ENCODE data around the gene DDX23.
A peak's percentile ranks its signal among the peaks of the same experiment; 100 is the strongest.

DDX23 gene

GRCh38 chr12:48788854-48789775 lies 62.8 kb downstream of the DDX23 start, which contains the start of gene ADCY6:
ADCY6 (minus strand) TSS chr12:48789089; CDS start chr12:48783434, 5,655 bp downstream.
- Histone ChIP-seq H3K4me1 (ENCODE audit: control insufficient read depth, low read depth, low read length) (peaks cover 11% of the 10 kb centered on the region), H3K9ac (ENCODE audit: low read length) (peak within 1 kb of the TSS; percentile 56), H3K36me3 (ENCODE audit: control insufficient read depth, low read depth, low read length) (no peaks in the 10 kb centered on the region), H3K27me3 (ENCODE audit: control insufficient read depth, insufficient read depth, low read length) (peaks cover 7% of the 10 kb centered on the region), H3K9me3 (ENCODE audit: control insufficient read depth, low read depth, low read length) (no peaks in the 10 kb centered on the region), H3K4me3 (ENCODE audit: low read length) (peak within 1 kb of the TSS; percentile 77), H3K27ac (ENCODE audit: low read length) (no peak within 1 kb of the TSS)

- Histone ChIP-seq H3K9me3 (ENCODE audit: control insufficient read depth, low read depth, low read length) (no peaks in the 10 kb centered on the region), H3K27me3 (ENCODE audit: control insufficient read depth, insufficient read depth, low read length) (peaks cover 7% of the 10 kb centered on the region), H3K27ac (ENCODE audit: low read length) (no peak overlapping the region), H3K4me3 (ENCODE audit: low read length) (peak overlapping the region; percentile 77), H3K36me3 (ENCODE audit: control insufficient read depth, low read depth, low read length) (no peaks in the 10 kb centered on the region), H3K4me1 (ENCODE audit: control insufficient read depth, low read depth, low read length) (peaks cover 11% of the 10 kb centered on the region), H3K9ac (ENCODE audit: low read length) (peak overlapping the region; percentile 56)
These were observed 63.5 kb downstream of the DDX23 start for GRCh38 chr12:48788524-48788853.

GRCh38 chr12:48787791-48788523 lies 64.0 kb downstream of the DDX23 start:
- no peak overlapping the region for H3K27ac ChIP-seq (ENCODE audit: low read length)
- H3K27me3 ChIP-seq (ENCODE audit: control insufficient read depth, insufficient read depth, low read length): peaks cover 7% of the 10 kb centered on the region
- H3K36me3 ChIP-seq (ENCODE audit: control insufficient read depth, low read depth, low read length): no peaks in the 10 kb centered on the region
- peak overlapping the region; percentile 77 for H3K4me3 ChIP-seq (ENCODE audit: low read length)
- H3K9me3 ChIP-seq (ENCODE audit: control insufficient read depth, low read depth, low read length): no peaks in the 10 kb centered on the region
- peaks cover 11% of the 10 kb centered on the region for H3K4me1 ChIP-seq (ENCODE audit: control insufficient read depth, low read depth, low read length)
- H3K9ac ChIP-seq (ENCODE audit: low read length): peak overlapping the region; percentile 56

- Histone ChIP-seq H3K4me1 (ENCODE audit: control insufficient read depth, low read depth, low read length) (peaks cover 11% of the 10 kb centered on the region), H3K27ac (ENCODE audit: low read length) (no peak overlapping the region), H3K9me3 (ENCODE audit: control insufficient read depth, low read depth, low read length) (no peaks in the 10 kb centered on the region), H3K36me3 (ENCODE audit: control insufficient read depth, low read depth, low read length) (no peaks in the 10 kb centered on the region), H3K9ac (ENCODE audit: low read length) (no peak overlapping the region), H3K4me3 (ENCODE audit: low read length) (peak overlapping the region; percentile 77), H3K27me3 (ENCODE audit: control insufficient read depth, insufficient read depth, low read length) (peaks cover 7% of the 10 kb centered on the region)
These were observed 65.1 kb downstream of the DDX23 start for GRCh38 chr12:48786591-48787544.

GRCh38 chr12:48783432-48783831 lies 68.5 kb downstream of the DDX23 start:
- Histone ChIP-seq H3K9me3 (ENCODE audit: control insufficient read depth, low read depth, low read length) (no peaks in the 10 kb centered on the region), H3K27me3 (ENCODE audit: control insufficient read depth, insufficient read depth, low read length) (peaks cover 7% of the 10 kb centered on the region), H3K9ac (ENCODE audit: low read length) (no peak overlapping the region), H3K36me3 (ENCODE audit: control insufficient read depth, low read depth, low read length) (no peaks in the 10 kb centered on the region), H3K4me3 (ENCODE audit: low read length) (no peak overlapping the region), H3K27ac (ENCODE audit: low read length) (no peak overlapping the region), H3K4me1 (ENCODE audit: control insufficient read depth, low read depth, low read length) (peaks cover 6% of the 10 kb centered on the region)

GRCh38 chr12:48782457-48783395 lies 69.2 kb downstream of the DDX23 start:
- Histone ChIP-seq H3K27ac (ENCODE audit: low read length) (no peak overlapping the region), H3K9ac (ENCODE audit: low read length) (no peak overlapping the region), H3K4me1 (ENCODE audit: control insufficient read depth, low read depth, low read length) (peaks cover 6% of the 10 kb centered on the region), H3K4me3 (ENCODE audit: low read length) (no peak overlapping the region), H3K36me3 (ENCODE audit: control insufficient read depth, low read depth, low read length) (no peaks in the 10 kb centered on the region), H3K9me3 (ENCODE audit: control insufficient read depth, low read depth, low read length) (no peaks in the 10 kb centered on the region), H3K27me3 (ENCODE audit: control insufficient read depth, insufficient read depth, low read length) (peaks cover 3% of the 10 kb centered on the region)

GRCh38 chr12:48781750-48782456 lies 70.1 kb downstream of the DDX23 start:
- no peak overlapping the region for H3K4me3 ChIP-seq (ENCODE audit: low read length)
- no peak overlapping the region for H3K27ac ChIP-seq (ENCODE audit: low read length)
- H3K4me1 ChIP-seq (ENCODE audit: control insufficient read depth, low read depth, low read length): peaks cover 11% of the 10 kb centered on the region
- no peak overlapping the region for H3K9ac ChIP-seq (ENCODE audit: low read length)
- H3K9me3 ChIP-seq (ENCODE audit: control insufficient read depth, low read depth, low read length): no peaks in the 10 kb centered on the region
- no peaks in the 10 kb centered on the region for H3K36me3 ChIP-seq (ENCODE audit: control insufficient read depth, low read depth, low read length)
- H3K27me3 ChIP-seq (ENCODE audit: control insufficient read depth, insufficient read depth, low read length): no peaks in the 10 kb centered on the region

GRCh38 chr12:48780381-48781025 lies 71.5 kb downstream of the DDX23 start:
- Histone ChIP-seq H3K9me3 (ENCODE audit: control insufficient read depth, low read depth, low read length) (no peaks in the 10 kb centered on the region), H3K27me3 (ENCODE audit: control insufficient read depth, insufficient read depth, low read length) (no peaks in the 10 kb centered on the region), H3K36me3 (ENCODE audit: control insufficient read depth, low read depth, low read length) (peaks cover 4% of the 10 kb centered on the region), H3K4me1 (ENCODE audit: control insufficient read depth, low read depth, low read length) (peaks cover 11% of the 10 kb centered on the region), H3K9ac (ENCODE audit: low read length) (no peak overlapping the region), H3K27ac (ENCODE audit: low read length) (no peak overlapping the region), H3K4me3 (ENCODE audit: low read length) (no peak overlapping the region)

- no peak overlapping the region for H3K4me3 ChIP-seq (ENCODE audit: low read length)
- H3K4me1 ChIP-seq (ENCODE audit: control insufficient read depth, low read depth, low read length): peaks cover 11% of the 10 kb centered on the region
- H3K36me3 ChIP-seq (ENCODE audit: control insufficient read depth, low read depth, low read length): peaks cover 9% of the 10 kb centered on the region
- H3K9me3 ChIP-seq (ENCODE audit: control insufficient read depth, low read depth, low read length): no peaks in the 10 kb centered on the region
- no peak overlapping the region for H3K9ac ChIP-seq (ENCODE audit: low read length)
- no peaks in the 10 kb centered on the region for H3K27me3 ChIP-seq (ENCODE audit: control insufficient read depth, insufficient read depth, low read length)
- H3K27ac ChIP-seq (ENCODE audit: low read length): no peak overlapping the region
These were observed 72.1 kb downstream of the DDX23 start for GRCh38 chr12:48779869-48780268.
